AML-193 (cell line): ENCODE data around the gene TRIM65.
"Not testable (repeated sequence)": the region's sequence is repeated elsewhere in the genome, so short reads cannot be mapped to it uniquely, and the experiment has no call there.

ENCODE experiments used
- DNase-seq, 2 experiments: peaks; one replicate each; lab custom pipeline; 2025; lab: John Stamatoyannopoulos, UW

The TRIM65 gene

GRCh38 chr17:75875182-75875939 is 21.4 kb downstream of the TRIM65 start:
- no peak for DNase-seq

- DNase-seq = no peak
These were observed 22.2 kb downstream of the TRIM65 start for GRCh38 chr17:75874323-75875181.

- no peak for DNase-seq
These were observed 23.0 kb downstream of the TRIM65 start for GRCh38 chr17:75873587-75874322.

GRCh38 chr17:75872434-75873351 is 24.1 kb downstream of the TRIM65 start:
- no peak for DNase-seq

GRCh38 chr17:75870228-75870627 is 26.5 kb downstream of the TRIM65 start:
- DNase-seq = not testable (repeated sequence)

- DNase-seq = no peak
These were observed 27.2 kb downstream of the TRIM65 start for GRCh38 chr17:75869282-75870141.

GRCh38 chr17:75868730-75869281 is 27.9 kb downstream of the TRIM65 start:
- DNase-seq = not testable (repeated sequence)

- DNase-seq = not testable (repeated sequence)
These were observed 31.2 kb downstream of the TRIM65 start for GRCh38 chr17:75865404-75866188.

GRCh38 chr17:75864887-75865286 is 31.9 kb downstream of the TRIM65 start:
- not testable (repeated sequence) for DNase-seq

- no peak for DNase-seq
These were observed 32.3 kb downstream of the TRIM65 start for GRCh38 chr17:75864448-75864871.

- no peak for DNase-seq
These were observed 34.8 kb downstream of the TRIM65 start for GRCh38 chr17:75861927-75862317.

GRCh38 chr17:75859358-75859757 is 37.4 kb downstream of the TRIM65 start:
- not testable (repeated sequence) for DNase-seq

- DNase-seq = peak; percentile 23 to 28
These were observed 40.5 kb downstream of the TRIM65 start for GRCh38 chr17:75856062-75856756.

- peak; percentile 100 for DNase-seq
These were observed 41.3 kb downstream of the TRIM65 start, which contains the start of gene WBP2 for GRCh38 chr17:75855310-75856061. Gene WBP2, minus strand, starts transcription at chr17:75855335. Its CDS starts 38 bp downstream, at chr17:75855297.

GRCh38 chr17:75854881-75855309 is 41.9 kb downstream of the TRIM65 start:
- no peak for DNase-seq

- no peak for DNase-seq
These were observed 42.5 kb downstream of the TRIM65 start for GRCh38 chr17:75854101-75854748.

GRCh38 chr17:75853433-75853832 is 43.3 kb downstream of the TRIM65 start:
- DNase-seq = no peak
